Mucosa of descending colon (tissue), 3 donors: ENCODE data around the gene TMEM214. TPM values are rescaled to one million over a fixed set of nuclear protein-coding genes. Genes with fewer than 3 reads are reported as not detected.

Experiments used
- ATAC-seq: fragments of 200-7000 bp; cut with Tn5 transposase; one replicate; pipeline ENCODE4 v1.9.1; 2020; ENCODE audit warnings: mild to moderate bottlenecking, moderate library complexity
- DNase-seq, 3 donors: peaks; one replicate each; pipeline ENCODE4 v3.0.0-alpha.2; 2020
- H3K36me3 ChIP-seq: fragments of 200-600 bp; one replicate; pipeline ENCODE4 v1.8.0; 2021; ENCODE audit warnings: low read depth, mild to moderate bottlenecking
- H3K4me1 ChIP-seq: fragments of 200-600 bp; one replicate; pipeline ENCODE4 v1.8.0; 2021; ENCODE audit warnings: low read depth, mild to moderate bottlenecking
- H3K4me3 ChIP-seq: fragments of 200-600 bp; one replicate; pipeline ENCODE4 v1.8.0; 2021; ENCODE audit warnings: mild to moderate bottlenecking
- H3K9me3 ChIP-seq: fragments of 200-600 bp; one replicate; pipeline ENCODE4 v1.8.0; 2021; ENCODE audit warnings: mild to moderate bottlenecking
- intact Hi-C, 2 donors: fragments of 100-400 bp; cut with DNase I in 1 of 2; cut with micrococcal nuclease in 1 of 2; formaldehyde crosslinking; loops; one replicate each; pipeline versions ENCODE4 v1.11.0 to v1.11.1; 2022; cut with DNase I, micrococcal nuclease
- total RNA-seq, 3 donors: library from RNA; stranded (reverse); fragmentation: NEBNext Ultra II Directional in 2 of 3; extraction: Animal tissue kit (Norgen Biotek cat#: 25700) in 2 of 3; gene quantifications; one replicate each; pipeline versions ENCODE4 v1.2.1 to v1.2.4, GENCODE V29; 2021 to 2023
- TF ChIP-seq, protein P1 (sequence below): fragments of 200-600 bp; IDR thresholded peaks from one replicate; pipeline ENCODE4 v1.8.0; 2022; ENCODE audit warnings: antibody characterized with exemption, mild to moderate bottlenecking
- donor health status: DM: no; HTN: no; CAD: no; lungs with moderate emphysema.
- donor health status: DM: no; HTN: no; CAD: no.
- donor health status: DM: no; HTN: yes; CAD: no.

TMEM214 gene
- total RNA-seq, 3 donors from 2014 or later = 78.9 to 93.3 (median 80.1) TPM

DNA sequence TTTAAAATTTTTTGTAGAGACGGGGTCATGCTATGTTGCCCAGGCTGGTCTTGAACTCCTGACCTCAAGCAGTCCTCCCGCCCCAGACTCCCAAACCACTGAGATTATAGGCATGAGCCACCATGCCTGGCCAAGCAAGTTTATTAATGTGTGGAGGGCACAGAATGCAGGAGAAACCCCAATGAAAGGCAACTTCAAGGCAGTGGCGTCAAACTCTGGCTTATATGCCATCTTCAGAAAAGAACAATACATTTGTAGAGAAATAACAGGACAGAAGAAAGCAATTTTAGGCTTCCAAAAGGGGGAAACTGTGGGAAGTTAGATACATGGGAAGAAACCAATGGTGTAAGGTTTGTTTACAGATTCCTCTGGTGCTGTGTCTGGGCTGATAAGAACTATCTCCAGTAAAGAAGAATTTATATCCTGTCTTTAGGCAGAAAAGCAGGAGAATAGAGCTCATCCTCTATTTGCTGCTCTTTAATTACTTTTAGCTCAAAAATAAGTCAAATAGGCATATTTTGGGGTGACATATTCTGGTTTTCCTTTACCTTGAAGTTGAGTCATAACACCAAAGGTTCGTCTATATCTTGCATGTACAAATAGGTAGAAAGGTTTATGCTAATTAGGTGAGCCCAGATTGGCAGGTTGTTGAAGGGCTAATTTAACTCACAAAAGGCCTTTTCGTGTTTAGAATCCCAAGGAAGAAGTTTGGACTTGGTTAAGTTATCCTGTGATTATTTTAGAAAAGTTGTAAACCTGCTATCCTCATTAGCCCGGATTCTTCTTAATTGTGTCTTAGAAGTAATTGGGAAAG, 26.0 kb upstream of the TMEM214 start:
- no peak for ATAC-seq
- TF ChIP-seq, protein P1, sequence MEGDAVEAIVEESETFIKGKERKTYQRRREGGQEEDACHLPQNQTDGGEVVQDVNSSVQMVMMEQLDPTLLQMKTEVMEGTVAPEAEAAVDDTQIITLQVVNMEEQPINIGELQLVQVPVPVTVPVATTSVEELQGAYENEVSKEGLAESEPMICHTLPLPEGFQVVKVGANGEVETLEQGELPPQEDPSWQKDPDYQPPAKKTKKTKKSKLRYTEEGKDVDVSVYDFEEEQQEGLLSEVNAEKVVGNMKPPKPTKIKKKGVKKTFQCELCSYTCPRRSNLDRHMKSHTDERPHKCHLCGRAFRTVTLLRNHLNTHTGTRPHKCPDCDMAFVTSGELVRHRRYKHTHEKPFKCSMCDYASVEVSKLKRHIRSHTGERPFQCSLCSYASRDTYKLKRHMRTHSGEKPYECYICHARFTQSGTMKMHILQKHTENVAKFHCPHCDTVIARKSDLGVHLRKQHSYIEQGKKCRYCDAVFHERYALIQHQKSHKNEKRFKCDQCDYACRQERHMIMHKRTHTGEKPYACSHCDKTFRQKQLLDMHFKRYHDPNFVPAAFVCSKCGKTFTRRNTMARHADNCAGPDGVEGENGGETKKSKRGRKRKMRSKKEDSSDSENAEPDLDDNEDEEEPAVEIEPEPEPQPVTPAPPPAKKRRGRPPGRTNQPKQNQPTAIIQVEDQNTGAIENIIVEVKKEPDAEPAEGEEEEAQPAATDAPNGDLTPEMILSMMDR = no peak
- no peaks in the 10 kb centered on the region for H3K9me3 ChIP-seq
- H3K4me3 ChIP-seq = no peak overlapping the region
- no peaks in the 10 kb centered on the region for H3K4me1 ChIP-seq
- intact Hi-C loops = no loop called here
- no peaks in the 10 kb centered on the region for H3K36me3 ChIP-seq
- no peak for DNase-seq

DNA sequence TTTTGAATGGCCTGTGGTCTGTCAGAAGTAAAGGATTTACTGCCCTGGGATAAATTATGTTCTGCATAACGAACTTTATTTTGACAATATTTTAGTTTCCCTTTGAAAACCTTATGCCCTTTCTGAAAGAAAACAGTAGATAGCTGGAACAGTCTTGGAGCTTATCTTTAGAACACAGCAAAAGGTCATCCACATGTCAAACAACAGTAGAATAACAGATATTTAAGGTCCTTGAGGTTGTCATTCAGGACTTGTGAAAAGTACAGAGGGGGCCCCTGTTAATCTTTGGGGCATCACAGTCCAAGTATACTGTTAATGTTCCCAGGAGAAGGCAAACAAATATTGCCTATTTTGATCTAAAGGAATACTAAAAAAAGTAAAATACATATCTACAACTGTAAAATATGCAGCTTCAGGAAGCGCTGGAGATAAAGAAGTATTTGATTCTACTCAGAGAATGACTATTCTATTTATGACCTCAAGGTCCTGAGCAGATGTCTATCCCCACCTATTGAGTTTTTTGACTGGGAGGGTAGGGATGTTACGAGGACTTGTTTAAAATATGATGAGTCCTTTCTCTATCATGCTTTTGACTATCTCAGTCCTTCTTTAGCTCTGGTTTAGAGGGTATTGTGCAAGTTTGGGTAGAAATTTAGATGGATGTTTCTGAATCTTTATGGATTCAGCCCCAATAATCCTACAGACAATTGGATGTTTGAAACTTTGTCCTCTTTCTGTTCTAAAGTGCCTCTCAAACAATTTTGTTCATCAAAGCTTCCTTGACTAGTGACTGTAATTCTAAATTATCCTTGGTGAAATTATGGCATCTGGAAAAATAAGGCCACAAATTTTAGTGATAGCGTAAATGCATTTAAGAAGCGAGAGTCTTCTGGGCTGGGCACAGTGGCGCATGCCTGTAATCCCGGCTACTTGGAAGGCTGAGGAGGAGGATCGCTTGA, 25.1 kb upstream of the TMEM214 start:
- H3K36me3 ChIP-seq = no peaks in the 10 kb centered on the region
- DNase-seq (no peak), ATAC-seq (no peak)
- intact Hi-C loops = no loop called here
- H3K4me3 ChIP-seq = no peak overlapping the region
- TF ChIP-seq, protein P1 = no peak
- H3K4me1 ChIP-seq = no peaks in the 10 kb centered on the region
- H3K9me3 ChIP-seq = no peaks in the 10 kb centered on the region

DNA sequence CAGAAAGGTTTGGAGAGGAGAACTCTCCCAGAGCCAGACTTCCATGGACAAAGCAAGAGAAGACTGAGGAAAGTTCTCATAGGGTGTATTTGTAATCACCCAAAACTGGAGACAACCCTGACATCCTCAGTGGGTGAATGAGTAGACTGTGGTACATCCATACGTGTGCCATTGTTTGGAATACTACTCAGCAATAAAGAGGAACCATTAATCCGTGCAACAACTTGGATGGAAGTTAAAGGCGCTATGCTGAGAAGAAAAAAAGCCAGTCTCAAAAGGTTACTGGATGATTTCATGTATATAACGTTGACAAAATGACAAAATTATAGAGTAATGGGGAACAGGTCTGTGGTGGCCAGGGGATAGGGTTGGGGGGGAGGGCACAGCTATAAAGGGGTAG, 24.1 kb upstream of the TMEM214 start:
- DNase-seq (no peak), ATAC-seq (no peak)
- intact Hi-C loops = no loop called here
- Histone ChIP-seq H3K36me3 (no peaks in the 10 kb centered on the region), H3K4me1 (no peaks in the 10 kb centered on the region), H3K9me3 (no peaks in the 10 kb centered on the region), H3K4me3 (no peak overlapping the region)
- TF ChIP-seq, protein P1 = no peak

DNA sequence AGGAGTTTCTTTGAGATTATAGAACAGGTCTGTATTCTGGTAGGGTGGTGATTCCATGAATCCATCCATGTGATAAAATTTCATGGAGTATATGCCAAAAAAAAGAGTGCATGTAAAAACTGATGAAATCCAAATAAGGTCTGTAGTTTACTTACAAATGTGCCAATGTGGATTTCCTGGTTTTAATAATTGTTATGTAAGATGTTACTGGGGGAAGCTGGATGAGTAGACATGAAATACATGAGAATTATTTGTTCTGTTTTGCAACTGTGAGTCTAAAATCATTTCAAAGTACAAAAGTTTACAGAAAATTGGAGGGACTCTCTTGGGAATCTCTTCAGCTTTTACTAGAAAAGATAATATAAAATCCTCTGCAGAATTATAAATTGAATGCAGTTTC, 23.7 kb upstream of the TMEM214 start:
- TF ChIP-seq, protein P1 = no peak
- H3K36me3 ChIP-seq = no peaks in the 10 kb centered on the region
- ATAC-seq = no peak
- no peak overlapping the region for H3K4me3 ChIP-seq
- no peaks in the 10 kb centered on the region for H3K9me3 ChIP-seq
- no peaks in the 10 kb centered on the region for H3K4me1 ChIP-seq
- no peak for DNase-seq
- intact Hi-C loops = no loop called here

DNA sequence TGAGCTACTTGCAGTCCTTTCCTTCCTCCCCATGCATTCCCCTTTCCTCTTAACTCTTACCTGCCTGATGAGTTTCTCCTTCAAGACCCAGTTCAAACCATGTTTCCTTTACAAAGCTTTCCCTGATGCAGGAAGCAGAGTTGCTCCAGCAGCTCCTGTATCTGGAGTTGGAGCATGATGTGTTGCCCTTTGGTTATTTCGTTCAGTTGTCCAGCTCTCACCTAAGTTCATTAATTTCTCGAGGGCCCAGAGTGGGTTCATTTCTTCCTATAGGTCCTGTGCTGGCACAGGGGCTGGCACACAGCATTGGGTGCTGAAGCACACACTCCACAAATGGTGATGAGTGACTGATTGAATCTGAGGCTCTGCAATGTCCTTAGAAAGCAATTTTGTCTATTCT, 23.0 kb upstream of the TMEM214 start:
- no peaks in the 10 kb centered on the region for H3K36me3 ChIP-seq
- ATAC-seq = no peak
- no peak for DNase-seq
- TF ChIP-seq, protein P1 = no peak
- H3K4me3 ChIP-seq = no peak overlapping the region
- H3K9me3 ChIP-seq = no peaks in the 10 kb centered on the region
- intact Hi-C loops = loop anchor here in 1 of 2 donors (10.0 kb wide), 1 partner anchor 45 kb away; no protein-coding TSS in a partner anchor
- no peaks in the 10 kb centered on the region for H3K4me1 ChIP-seq
